COR-L47 (cell line): ENCODE results near the gene ECM2.

Source experiments
- DNase-seq: peaks from one replicate; lab custom pipeline; 2025; lab: John Stamatoyannopoulos, UW

Gene ECM2

DNA sequence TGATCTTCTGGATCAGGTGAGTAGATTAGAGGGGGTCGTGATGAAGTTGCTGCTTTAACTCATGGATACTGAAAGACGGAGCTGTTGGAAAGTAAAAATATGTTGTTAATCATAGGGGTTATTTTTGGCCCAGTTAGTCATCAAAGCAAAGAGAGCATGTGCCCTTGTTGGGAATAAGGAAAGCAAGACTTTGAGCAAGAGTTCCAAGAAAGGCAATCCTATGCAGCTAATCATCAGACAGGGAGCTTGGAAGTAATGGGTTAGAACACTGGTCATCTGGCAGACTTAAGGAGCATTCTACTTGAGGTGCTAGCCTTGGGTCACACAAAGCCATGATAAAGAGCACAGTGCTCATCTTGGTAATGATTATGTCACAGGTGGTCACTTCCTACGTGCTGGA is 71.8 kb downstream of the ECM2 start:
- DNase-seq = no peak

DNA sequence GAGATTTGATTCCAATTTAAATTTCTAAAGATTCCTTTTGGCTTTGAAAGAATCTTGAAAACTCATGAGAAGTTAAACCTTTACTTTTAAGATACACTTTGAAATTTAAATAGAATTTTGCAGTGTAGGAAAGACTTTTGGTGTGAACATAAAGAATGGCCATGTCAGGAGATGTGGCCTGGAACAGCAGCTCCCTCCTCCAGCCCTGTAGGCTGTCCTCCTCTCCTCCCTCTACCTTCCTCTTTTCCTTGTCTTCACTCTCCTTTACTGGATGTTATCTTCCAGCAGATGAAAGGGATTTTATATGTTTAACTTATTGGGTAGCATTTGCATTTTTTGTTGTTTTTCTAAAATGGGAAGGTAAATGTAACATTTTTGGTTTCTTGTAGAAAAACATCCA is 72.4 kb downstream of the ECM2 start:
- DNase-seq = no peak

DNA sequence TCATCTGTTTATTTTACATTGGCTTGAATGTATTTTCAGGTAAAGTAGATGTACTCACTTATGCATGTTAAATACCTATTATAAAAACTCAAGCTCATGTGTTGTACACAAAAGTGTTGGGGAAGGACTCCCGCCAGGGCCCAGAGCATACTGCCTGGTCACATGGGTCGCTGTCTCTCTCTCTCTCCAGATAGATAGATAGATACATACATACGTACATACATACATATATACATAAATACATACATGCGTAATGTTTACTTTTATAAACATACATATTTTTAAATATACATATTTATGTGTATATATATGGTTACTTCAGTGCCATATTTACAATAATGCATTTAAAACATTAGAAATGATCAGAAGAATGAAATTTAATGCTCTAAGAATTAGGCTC is 78.2 kb downstream of the ECM2 start:
- no peak for DNase-seq

DNA sequence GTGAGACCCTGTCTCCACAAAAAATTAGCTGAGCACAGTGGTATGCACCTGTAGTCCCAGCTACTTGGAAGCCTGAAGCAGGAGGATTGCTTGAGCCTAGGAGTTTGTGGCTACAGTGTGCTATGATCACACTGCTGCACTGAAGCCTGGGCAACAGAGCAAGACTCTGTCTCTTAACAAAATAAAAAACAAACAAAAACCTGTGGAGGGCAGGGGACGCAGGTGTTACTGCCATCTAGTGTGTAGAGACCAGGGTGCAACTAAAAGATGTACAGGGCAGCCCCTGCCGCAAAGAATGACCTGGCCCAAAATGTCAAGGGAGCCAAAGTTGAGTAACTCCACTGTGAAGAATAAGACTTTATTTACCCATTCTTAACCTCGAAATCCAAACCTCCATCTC is 80.6 kb downstream of the ECM2 start:
- no peak for DNase-seq

DNA sequence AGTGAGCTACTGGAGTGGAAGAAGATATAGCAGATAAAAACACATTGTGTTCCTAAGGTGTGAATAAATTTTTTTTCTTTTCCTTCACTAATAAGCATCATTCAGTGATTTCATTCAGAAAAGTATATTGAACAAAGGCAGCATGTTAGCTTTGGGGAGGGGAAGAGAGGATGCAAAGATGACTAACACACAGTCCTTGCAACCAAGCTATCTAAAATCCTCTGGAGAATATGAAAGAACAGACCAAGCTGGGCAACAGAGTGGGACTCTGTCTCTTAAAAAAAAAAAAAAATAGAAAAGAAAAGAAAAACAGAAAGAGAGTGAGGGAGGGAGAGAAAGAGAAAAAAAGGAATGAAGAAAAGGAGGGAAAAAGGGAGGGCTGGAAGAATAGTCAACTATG is 89.3 kb downstream of the ECM2 start:
- no peak for DNase-seq
